Stimulated activated naive CD8-positive, alpha-beta T cell treated with anti-CD3 and anti-CD28 coated beads, Interleukin-15, Interleukin-2, amounts not matched to agents 100 ng/mL and 50 ng/mL, for 24 hours (primary cell): ENCODE results near the gene PCDHB11.
"Not testable (repeated sequence)": the region's sequence is repeated elsewhere in the genome, so short reads cannot be mapped to it uniquely, and the experiment has no call there.

Source experiments
- H3K27ac Mint-ChIP-seq: one replicate; pipeline ENCODE4 v1.8.0; 2021; ENCODE audit warnings: mild to moderate bottlenecking, mixed read lengths
- H3K27me3 Mint-ChIP-seq: one replicate; pipeline ENCODE4 v1.8.0; 2021; ENCODE audit warnings: mixed read lengths
- H3K36me3 Mint-ChIP-seq: one replicate; pipeline ENCODE4 v1.8.0; 2021; ENCODE audit warnings: low read depth, mixed read lengths
- H3K4me1 Mint-ChIP-seq: one replicate; pipeline ENCODE4 v1.8.0; 2021; ENCODE audit warnings: low read depth, mixed read lengths
- H3K4me3 Mint-ChIP-seq: one replicate; pipeline ENCODE4 v1.8.0; 2021; ENCODE audit warnings: mild to moderate bottlenecking, mixed read lengths
- H3K9me3 Mint-ChIP-seq: one replicate; pipeline ENCODE4 v1.8.0; 2021; ENCODE audit warnings: mixed read lengths

The PCDHB11 gene

DNA sequence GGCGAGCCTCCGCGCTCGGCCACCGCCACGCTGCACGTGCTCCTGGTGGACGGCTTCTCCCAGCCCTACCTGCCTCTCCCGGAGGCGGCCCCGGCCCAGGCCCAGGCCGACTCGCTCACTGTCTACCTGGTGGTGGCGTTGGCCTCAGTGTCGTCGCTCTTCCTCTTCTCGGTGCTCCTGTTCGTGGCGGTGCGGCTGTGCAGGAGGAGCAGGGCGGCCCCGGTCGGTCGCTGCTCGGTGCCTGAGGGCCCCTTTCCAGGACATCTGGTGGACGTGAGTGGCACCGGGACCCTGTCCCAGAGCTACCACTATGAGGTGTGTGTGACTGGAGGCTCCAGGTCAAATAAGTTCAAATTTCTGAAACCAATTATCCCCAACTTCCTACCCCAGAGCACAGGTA is 11.4 kb downstream of the PCDHB11 start:
- H3K4me1 Mint-ChIP-seq, H3K27ac Mint-ChIP-seq, H3K36me3 Mint-ChIP-seq, H3K4me3 Mint-ChIP-seq: not testable (repeated sequence)
- peaks cover 10% of the 10 kb centered on the region for H3K9me3 Mint-ChIP-seq
- H3K27me3 Mint-ChIP-seq, result peaks cover 76% of the 10 kb centered on the region

GRCh38 chr5:141213656-141214339 is 14.4 kb downstream of the PCDHB11 start, which contains the start of gene PCDHB13:
Gene PCDHB13, plus strand, starts transcription at chr5:141213919. Its CDS starts 205 bp downstream, at chr5:141214124.
- not testable (repeated sequence) for H3K4me3 Mint-ChIP-seq
- H3K27me3 Mint-ChIP-seq, result peaks cover 69% of the 10 kb centered on the region

DNA sequence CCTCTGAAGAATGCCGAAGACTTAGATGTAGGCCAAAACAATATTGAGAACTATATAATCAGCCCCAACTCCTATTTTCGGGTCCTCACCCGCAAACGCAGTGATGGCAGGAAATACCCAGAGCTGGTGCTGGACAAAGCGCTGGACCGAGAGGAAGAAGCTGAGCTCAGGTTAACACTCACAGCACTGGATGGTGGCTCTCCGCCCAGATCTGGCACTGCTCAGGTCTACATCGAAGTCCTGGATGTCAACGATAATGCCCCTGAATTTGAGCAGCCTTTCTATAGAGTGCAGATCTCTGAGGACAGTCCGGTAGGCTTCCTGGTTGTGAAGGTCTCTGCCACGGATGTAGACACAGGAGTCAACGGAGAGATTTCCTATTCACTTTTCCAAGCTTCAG is 15.2 kb downstream of the PCDHB11 start:
- not testable (repeated sequence) for H3K4me1 Mint-ChIP-seq, H3K4me3 Mint-ChIP-seq, H3K36me3 Mint-ChIP-seq, H3K27ac Mint-ChIP-seq
- H3K27me3 Mint-ChIP-seq, result peaks cover 68% of the 10 kb centered on the region
- peaks cover 23% of the 10 kb centered on the region for H3K9me3 Mint-ChIP-seq

More at GRCh38 chr5:141213656-141214339, 14.4 kb downstream of the PCDHB11 start, which contains the start of gene PCDHB13:
- H3K9me3 Mint-ChIP-seq, result peaks cover 18% of the 10 kb centered on the region
- not testable (repeated sequence) for H3K4me1 Mint-ChIP-seq, H3K27ac Mint-ChIP-seq, H3K36me3 Mint-ChIP-seq

DNA sequence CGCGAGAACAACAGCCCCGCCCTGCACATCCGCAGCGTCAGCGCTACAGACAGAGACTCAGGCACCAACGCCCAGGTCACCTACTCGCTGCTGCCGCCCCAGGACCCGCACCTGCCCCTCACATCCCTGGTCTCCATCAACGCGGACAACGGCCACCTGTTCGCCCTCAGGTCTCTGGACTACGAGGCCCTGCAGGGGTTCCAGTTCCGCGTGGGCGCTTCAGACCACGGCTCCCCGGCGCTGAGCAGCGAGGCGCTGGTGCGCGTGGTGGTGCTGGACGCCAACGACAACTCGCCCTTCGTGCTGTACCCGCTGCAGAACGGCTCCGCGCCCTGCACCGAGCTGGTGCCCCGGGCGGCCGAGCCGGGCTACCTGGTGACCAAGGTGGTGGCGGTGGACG is 16.1 kb downstream of the PCDHB11 start:
- peaks cover 67% of the 10 kb centered on the region for H3K27me3 Mint-ChIP-seq
- not testable (repeated sequence) for H3K36me3 Mint-ChIP-seq, H3K4me1 Mint-ChIP-seq, H3K27ac Mint-ChIP-seq, H3K4me3 Mint-ChIP-seq
- peaks cover 24% of the 10 kb centered on the region for H3K9me3 Mint-ChIP-seq

DNA sequence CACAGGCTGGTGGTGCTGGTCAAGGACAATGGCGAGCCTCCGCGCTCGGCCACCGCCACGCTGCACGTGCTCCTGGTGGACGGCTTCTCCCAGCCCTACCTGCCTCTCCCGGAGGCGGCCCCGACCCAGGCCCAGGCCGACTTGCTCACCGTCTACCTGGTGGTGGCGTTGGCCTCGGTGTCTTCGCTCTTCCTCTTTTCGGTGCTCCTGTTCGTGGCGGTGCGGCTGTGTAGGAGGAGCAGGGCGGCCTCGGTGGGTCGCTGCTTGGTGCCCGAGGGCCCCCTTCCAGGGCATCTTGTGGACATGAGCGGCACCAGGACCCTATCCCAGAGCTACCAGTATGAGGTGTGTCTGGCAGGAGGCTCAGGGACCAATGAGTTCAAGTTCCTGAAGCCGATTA is 16.6 kb downstream of the PCDHB11 start:
- not testable (repeated sequence) for H3K36me3 Mint-ChIP-seq, H3K27ac Mint-ChIP-seq, H3K4me3 Mint-ChIP-seq, H3K4me1 Mint-ChIP-seq
- H3K9me3 Mint-ChIP-seq, result peaks cover 24% of the 10 kb centered on the region
- peaks cover 65% of the 10 kb centered on the region for H3K27me3 Mint-ChIP-seq

DNA sequence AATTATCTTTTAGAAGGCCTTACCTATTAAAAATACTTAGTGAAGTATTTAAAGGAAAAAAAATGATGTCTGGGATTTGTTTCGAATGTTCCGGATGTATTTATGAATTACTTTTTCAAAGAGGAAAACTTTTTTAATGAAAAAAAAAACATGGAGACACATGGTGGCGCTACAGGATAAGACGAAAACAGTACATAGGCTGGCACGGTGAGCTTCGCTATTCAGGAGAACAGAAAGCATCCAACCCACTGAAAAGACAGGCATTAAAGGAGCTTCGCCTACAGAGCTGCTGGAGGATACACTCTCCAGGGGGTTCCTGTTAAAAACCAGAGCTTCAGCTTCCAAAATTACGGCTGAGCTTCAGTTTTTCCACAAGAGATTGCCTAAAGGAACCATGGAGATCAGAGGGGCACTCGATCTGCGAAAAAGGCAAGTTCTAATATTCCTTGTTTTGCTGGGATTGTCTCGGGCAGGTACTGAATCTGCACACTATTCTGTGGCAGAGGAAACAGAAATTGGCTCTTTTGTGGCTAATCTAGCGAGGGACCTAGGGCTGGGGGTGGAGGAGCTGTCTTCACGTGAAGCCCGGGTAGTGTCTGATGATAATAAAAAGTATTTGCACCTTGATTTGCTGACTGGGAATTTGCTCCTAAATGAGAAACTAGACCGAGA is 23.8 kb downstream of the PCDHB11 start, which contains the start of gene PCDHB14:
Gene PCDHB14, plus strand, starts transcription at position 232 of the 672 bp plus-strand sequence. Its CDS starts 163 bp downstream, at position 395.
- Mint-ChIP-seq H3K27ac (no peak within 1 kb of the TSS), H3K4me1 (no peaks in the 10 kb centered on the region), H3K27me3 (peaks cover 69% of the 10 kb centered on the region), H3K4me3 (no peak within 1 kb of the TSS), H3K9me3 (peaks cover 25% of the 10 kb centered on the region), H3K36me3 (peaks cover 5% of the 10 kb centered on the region)

- peaks cover 58% of the 10 kb centered on the region for H3K27me3 Mint-ChIP-seq
- H3K4me3 Mint-ChIP-seq, H3K36me3 Mint-ChIP-seq, H3K4me1 Mint-ChIP-seq, H3K27ac Mint-ChIP-seq: not testable (repeated sequence)
- H3K9me3 Mint-ChIP-seq, result peaks cover 18% of the 10 kb centered on the region
Measured at GRCh38 chr5:141224844-141225243, 25.4 kb downstream of the PCDHB11 start.

- H3K27me3 Mint-ChIP-seq, result peaks cover 55% of the 10 kb centered on the region
- H3K27ac Mint-ChIP-seq, H3K4me3 Mint-ChIP-seq, H3K36me3 Mint-ChIP-seq, H3K4me1 Mint-ChIP-seq: not testable (repeated sequence)
- H3K9me3 Mint-ChIP-seq, result peaks cover 14% of the 10 kb centered on the region
Measured at GRCh38 chr5:141225421-141225820, 26.0 kb downstream of the PCDHB11 start.

DNA sequence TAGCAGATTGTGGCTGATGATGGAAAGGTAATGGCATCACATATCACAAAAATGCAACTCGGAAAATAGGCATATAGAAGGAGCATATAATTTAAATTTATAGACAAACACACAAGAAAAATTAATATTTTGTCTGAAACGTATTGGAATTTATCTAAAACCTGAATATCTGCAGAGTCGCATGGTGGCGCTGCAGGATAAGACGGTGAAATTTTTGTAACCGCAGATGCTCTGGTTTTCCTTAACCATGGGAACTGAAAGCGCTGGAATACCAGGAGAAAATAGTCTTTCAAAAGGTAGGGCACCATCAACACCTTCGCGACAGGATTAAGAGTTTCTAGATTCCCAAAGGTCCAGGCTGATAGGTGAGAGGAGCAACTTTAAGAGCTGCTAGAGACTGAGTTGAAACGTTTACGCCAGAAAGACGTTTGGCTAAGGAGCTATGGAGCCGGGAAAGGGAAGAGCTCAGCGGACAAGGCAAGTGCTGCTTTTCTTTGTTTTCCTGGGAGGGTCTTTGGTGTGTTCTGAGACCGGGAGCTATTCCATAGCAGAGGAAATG is 34.8 kb downstream of the PCDHB11 start:
- Mint-ChIP-seq H3K4me3 (no peak overlapping the region), H3K27ac (no peak overlapping the region), H3K4me1 (no peaks in the 10 kb centered on the region), H3K9me3 (peaks cover 28% of the 10 kb centered on the region), H3K36me3 (peaks cover 20% of the 10 kb centered on the region), H3K27me3 (peaks cover 40% of the 10 kb centered on the region)

DNA sequence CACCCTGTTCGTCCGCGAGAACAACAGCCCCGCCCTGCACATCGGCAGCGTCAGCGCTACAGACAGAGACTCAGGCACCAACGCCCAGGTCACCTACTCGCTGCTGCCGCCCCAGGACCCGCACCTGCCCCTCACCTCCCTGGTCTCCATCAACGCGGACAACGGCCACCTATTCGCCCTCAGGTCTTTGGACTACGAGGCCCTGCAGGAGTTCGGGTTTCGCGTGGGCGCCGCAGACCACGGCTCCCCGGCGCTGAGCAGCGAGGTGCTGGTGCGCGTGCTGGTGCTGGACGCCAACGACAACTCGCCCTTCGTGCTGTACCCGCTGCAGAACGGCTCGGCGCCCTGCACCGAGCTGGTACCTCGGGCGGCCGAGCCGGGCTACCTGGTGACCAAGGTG is 36.5 kb downstream of the PCDHB11 start:
- H3K4me1 Mint-ChIP-seq, H3K27ac Mint-ChIP-seq, H3K4me3 Mint-ChIP-seq: not testable (repeated sequence)
- Mint-ChIP-seq H3K9me3 (peaks cover 42% of the 10 kb centered on the region), H3K36me3 (peaks cover 30% of the 10 kb centered on the region), H3K27me3 (peaks cover 58% of the 10 kb centered on the region)

DNA sequence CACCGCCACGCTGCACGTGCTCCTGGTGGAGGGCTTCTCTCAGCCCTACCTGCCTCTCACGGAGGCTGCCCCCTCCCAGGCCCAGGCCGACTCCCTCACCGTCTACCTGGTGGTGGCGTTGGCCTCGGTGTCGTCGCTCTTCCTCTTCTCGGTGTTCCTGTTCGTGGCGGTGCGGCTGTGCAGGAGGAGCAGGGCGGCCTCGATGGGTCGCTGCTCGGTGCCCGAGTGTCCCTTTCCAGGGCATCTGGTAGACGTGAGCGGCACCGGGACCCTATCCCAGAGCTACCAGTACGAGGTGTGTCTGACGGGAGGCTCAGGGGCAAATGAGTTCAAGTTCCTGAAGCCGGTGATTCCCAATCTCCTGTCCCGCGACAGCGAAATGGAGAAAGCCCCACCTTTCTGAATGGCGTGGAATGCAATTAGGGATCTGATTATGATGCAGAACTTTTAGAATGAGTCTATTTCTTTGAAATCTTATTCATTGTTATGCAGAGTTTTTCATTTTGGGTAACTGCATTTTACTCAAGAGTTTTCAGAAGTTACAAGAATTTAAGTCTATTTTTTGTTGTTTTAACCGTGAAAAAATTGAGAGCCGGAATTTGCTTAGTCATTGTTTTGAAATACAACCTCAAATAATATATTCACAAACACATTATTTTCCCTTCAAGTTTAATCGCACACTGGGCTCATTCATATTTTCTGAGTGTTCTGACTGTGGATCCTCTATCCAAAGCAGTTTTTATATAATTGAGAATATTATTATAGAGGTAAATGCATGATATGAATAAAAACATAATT is 37.3 kb downstream of the PCDHB11 start:
- no peak overlapping the region for H3K27ac Mint-ChIP-seq
- peaks cover 29% of the 10 kb centered on the region for H3K36me3 Mint-ChIP-seq
- no peaks in the 10 kb centered on the region for H3K4me1 Mint-ChIP-seq
- H3K9me3 Mint-ChIP-seq, result peaks cover 37% of the 10 kb centered on the region
- peaks cover 60% of the 10 kb centered on the region for H3K27me3 Mint-ChIP-seq
- H3K4me3 Mint-ChIP-seq, result no peak overlapping the region

DNA sequence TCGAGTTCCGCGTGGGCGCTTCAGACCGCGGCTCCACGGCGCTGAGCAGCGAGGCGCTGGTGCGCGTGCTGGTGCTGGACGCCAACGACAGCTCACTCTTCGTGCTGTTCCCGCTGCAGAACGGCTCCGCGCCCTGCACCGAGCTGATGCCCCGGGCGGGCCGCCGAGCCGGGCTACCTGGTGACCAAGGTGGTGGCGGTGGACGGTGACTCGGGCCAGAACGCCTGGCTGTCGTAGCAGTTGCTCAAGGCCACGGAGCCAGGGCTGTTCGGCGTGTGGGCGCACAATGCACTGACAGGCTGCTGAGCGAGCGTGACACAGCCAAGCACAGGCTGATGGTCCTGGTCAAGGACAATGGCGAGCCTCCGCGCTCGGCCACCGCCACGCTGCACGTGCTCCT is 42.1 kb downstream of the PCDHB11 start:
- no peaks in the 10 kb centered on the region for H3K4me1 Mint-ChIP-seq
- peaks cover 53% of the 10 kb centered on the region for H3K9me3 Mint-ChIP-seq

GRCh38 chr5:141245250-141245717 is 45.9 kb downstream of the PCDHB11 start, which contains the start of gene PCDHB15:
Gene PCDHB15, plus strand, starts transcription at chr5:141245395. Its CDS starts 184 bp downstream, at chr5:141245579.
- H3K9me3 Mint-ChIP-seq, result peaks cover 49% of the 10 kb centered on the region
- no peak within 1 kb of the TSS for H3K4me3 Mint-ChIP-seq
- H3K4me1 Mint-ChIP-seq, result no peaks in the 10 kb centered on the region
- H3K36me3 Mint-ChIP-seq, result peaks cover 29% of the 10 kb centered on the region
- H3K27me3 Mint-ChIP-seq, result peaks cover 45% of the 10 kb centered on the region
- no peak within 1 kb of the TSS for H3K27ac Mint-ChIP-seq

More for the DNA sequence above, 42.1 kb downstream of the PCDHB11 start:
- Mint-ChIP-seq H3K4me3 (no peak overlapping the region), H3K27ac (no peak overlapping the region), H3K36me3 (peaks cover 29% of the 10 kb centered on the region), H3K27me3 (peaks cover 68% of the 10 kb centered on the region)

DNA sequence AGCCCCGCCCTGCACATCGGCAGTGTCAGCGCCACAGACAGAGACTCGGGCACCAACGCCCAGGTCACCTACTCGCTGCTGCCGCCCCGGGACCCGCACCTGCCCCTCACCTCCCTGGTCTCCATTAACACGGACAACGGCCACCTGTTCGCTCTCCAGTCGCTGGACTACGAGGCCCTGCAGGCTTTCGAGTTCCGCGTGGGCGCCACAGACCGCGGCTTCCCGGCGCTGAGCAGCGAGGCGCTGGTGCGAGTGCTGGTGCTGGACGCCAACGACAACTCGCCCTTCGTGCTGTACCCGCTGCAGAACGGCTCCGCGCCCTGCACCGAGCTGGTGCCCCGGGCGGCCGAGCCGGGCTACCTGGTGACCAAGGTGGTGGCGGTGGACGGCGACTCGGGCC is 47.5 kb downstream of the PCDHB11 start:
- peaks cover 46% of the 10 kb centered on the region for H3K9me3 Mint-ChIP-seq
- peaks cover 22% of the 10 kb centered on the region for H3K36me3 Mint-ChIP-seq
- not testable (repeated sequence) for H3K4me1 Mint-ChIP-seq, H3K4me3 Mint-ChIP-seq, H3K27ac Mint-ChIP-seq
- peaks cover 34% of the 10 kb centered on the region for H3K27me3 Mint-ChIP-seq
